Lower lobe of right lung (tissue), 2 donors: Measurements from ENCODE around the gene SNW1. TPM values are rescaled to one million over a fixed set of nuclear protein-coding genes. Genes with fewer than 3 reads are reported as not detected.
"Not testable (repeated sequence)": the region's sequence is repeated elsewhere in the genome, so short reads cannot be mapped to it uniquely, and the experiment has no call there.

Source experiments
- ATAC-seq, 2 donors: fragments of 200-7000 bp; cut with Tn5 transposase; one replicate each; pipeline ENCODE4 v1.9.1; 2020 to 2022; ENCODE audit warnings: mild to moderate bottlenecking in 2 of 2, moderate library complexity in 2 of 2
- DNase-seq: peaks from one replicate; pipeline ENCODE4 v3.0.0-alpha.2; 2020
- H3K27ac ChIP-seq: fragments of 200-600 bp; one replicate; pipeline ENCODE4 v1.8.0; 2022
- H3K27me3 ChIP-seq: fragments of 200-600 bp; one replicate; pipeline ENCODE4 v1.8.0; 2022; ENCODE audit warnings: low read depth
- H3K36me3 ChIP-seq: fragments of 200-600 bp; one replicate; pipeline ENCODE4 v1.8.0; 2022; ENCODE audit warnings: mild to moderate bottlenecking
- H3K4me1 ChIP-seq: fragments of 200-600 bp; one replicate; pipeline ENCODE4 v1.8.0; 2022
- H3K4me3 ChIP-seq: fragments of 200-600 bp; one replicate; pipeline ENCODE4 v1.8.0; 2022; ENCODE audit warnings: mild to moderate bottlenecking
- H3K9me3 ChIP-seq: fragments of 200-600 bp; one replicate; pipeline ENCODE4 v1.8.0; 2022
- CTCF ChIP-seq: fragments of 200-600 bp; IDR thresholded peaks from one replicate; pipeline ENCODE4 v1.8.0; 2022; ENCODE audit warnings: antibody characterized with exemption, mild to moderate bottlenecking
- intact Hi-C: fragments of 100-400 bp; cut with DNase I; formaldehyde crosslinking; loops from one replicate; pipeline ENCODE4 v1.11.0; 2022
- total RNA-seq: library from RNA; stranded (reverse); fragmentation: NEBNext Ultra II Directional; extraction: Animal tissue kit (Norgen Biotek cat#: 25700); gene quantifications from one replicate; pipeline ENCODE4 v1.2.1, GENCODE V29; 2021
- donor health status: DM: no; HTN: yes; CAD: no; lungs with severe emphysema.

SNW1 gene
- total RNA-seq, 1 donor from 2014 or later = 61.7 TPM

- intact Hi-C loops = no loop called here
- Histone ChIP-seq H3K4me3 (peak overlapping the region; percentile 92), H3K4me1 (peaks cover 16% of the 10 kb centered on the region), H3K27me3 (no peaks in the 10 kb centered on the region), H3K9me3 (no peaks in the 10 kb centered on the region), H3K36me3 (no peaks in the 10 kb centered on the region), H3K27ac (peak overlapping the region; percentile 93)
- ATAC-seq (no peak), DNase-seq (no peak)
- no peak for TF ChIP-seq CTCF
These were observed 39.9 kb upstream of the SNW1 start for GRCh38 chr14:77800814-77801213.

GRCh38 chr14:77799863-77800730 is 39.1 kb upstream of the SNW1 start, which contains the start of gene ADCK1:
ADCK1 (plus strand) TSS chr14:77800109; CDS start chr14:77818979, 18,870 bp downstream.
- Histone ChIP-seq H3K4me3 (peak within 1 kb of the TSS; percentile 92), H3K4me1 (peaks cover 16% of the 10 kb centered on the region), H3K36me3 (no peaks in the 10 kb centered on the region), H3K27me3 (no peaks in the 10 kb centered on the region), H3K9me3 (no peaks in the 10 kb centered on the region), H3K27ac (peak within 1 kb of the TSS; percentile 93)
- intact Hi-C loops = no loop called here
- ATAC-seq (peak; percentile 97 to 98), DNase-seq (peak; percentile 95)
- peak; percentile 45 for TF ChIP-seq CTCF

- intact Hi-C loops, DNase-seq, H3K9me3 ChIP-seq, ATAC-seq, H3K36me3 ChIP-seq, H3K27me3 ChIP-seq: not testable (repeated sequence)
- peaks cover 16% of the 10 kb centered on the region for H3K4me1 ChIP-seq
- peak overlapping the region; percentile 93 for H3K27ac ChIP-seq
- peak overlapping the region; percentile 92 for H3K4me3 ChIP-seq
These were observed 38.5 kb upstream of the SNW1 start for GRCh38 chr14:77799456-77799855.

GRCh38 chr14:77794357-77794756 is 33.4 kb upstream of the SNW1 start:
- H3K4me1 ChIP-seq = peaks cover under 1% of the 10 kb centered on the region
- H3K27ac ChIP-seq = no peak overlapping the region
- intact Hi-C loops = no loop called here
- H3K36me3 ChIP-seq = no peaks in the 10 kb centered on the region
- TF ChIP-seq CTCF = no peak
- H3K27me3 ChIP-seq = no peaks in the 10 kb centered on the region
- no peaks in the 10 kb centered on the region for H3K9me3 ChIP-seq
- ATAC-seq = no peak
- no peak for DNase-seq
- no peak overlapping the region for H3K4me3 ChIP-seq

GRCh38 chr14:77793255-77793654 is 32.3 kb upstream of the SNW1 start:
- DNase-seq, intact Hi-C loops, H3K4me1 ChIP-seq, H3K36me3 ChIP-seq, ATAC-seq, H3K9me3 ChIP-seq, H3K27me3 ChIP-seq, H3K27ac ChIP-seq, H3K4me3 ChIP-seq: not testable (repeated sequence)

GRCh38 chr14:77791225-77791600 is 30.3 kb upstream of the SNW1 start:
- intact Hi-C loops = no loop called here
- H3K9me3 ChIP-seq = no peaks in the 10 kb centered on the region
- H3K27me3 ChIP-seq = no peaks in the 10 kb centered on the region
- H3K36me3 ChIP-seq = no peaks in the 10 kb centered on the region
- no peak overlapping the region for H3K27ac ChIP-seq
- TF ChIP-seq CTCF = no peak
- DNase-seq = no peak
- no peaks in the 10 kb centered on the region for H3K4me1 ChIP-seq
- peak; percentile 41 to 54 for ATAC-seq
- H3K4me3 ChIP-seq = no peak overlapping the region
